IMR-90 (cell line): ENCODE data around the gene NAA38.

Experiments used
- CEBPB ChIP-seq: IDR thresholded peaks from 2 replicates; pipeline ENCODE4 v1.6.1; 2012; ENCODE audit warnings: low read depth, low read length, improper control_type of control experiment
- CHD1 ChIP-seq: IDR thresholded peaks from 2 replicates; pipeline ENCODE4 v1.6.1; 2012; ENCODE audit warnings: low read depth, low read length, improper control_type of control experiment
- MAZ ChIP-seq: IDR thresholded peaks from 2 replicates; pipeline ENCODE4 v1.6.1; 2012; ENCODE audit warnings: low read depth, mild to moderate bottlenecking, low read length, improper control_type of control experiment, moderate library complexity, borderline replicate concordance
- MXI1 ChIP-seq: IDR thresholded peaks from 2 replicates; pipeline ENCODE4 v1.6.1; 2012; ENCODE audit warnings: low read depth, mild to moderate bottlenecking, low read length, moderate library complexity, borderline replicate concordance
- NFE2L2 ChIP-seq: fragments of 150-350 bp; IDR thresholded peaks from 2 replicates; pipeline ENCODE4 v1.6.1; 2016; ENCODE audit warnings: low read depth, mild to moderate bottlenecking, low read length
- POLR2A ChIP-seq: IDR thresholded peaks from 2 replicates; pipeline ENCODE4 v1.6.1; 2012; ENCODE audit warnings: mild to moderate bottlenecking, low read depth, low read length
- RCOR1 ChIP-seq: IDR thresholded peaks from 2 replicates; pipeline ENCODE4 v1.6.1; 2012; ENCODE audit warnings: mild to moderate bottlenecking, low read length, improper control_type of control experiment; ENCODE audit not compliant: insufficient replicate concordance
- RFX5 ChIP-seq: IDR thresholded peaks from 2 replicates; pipeline ENCODE4 v1.8.0; 2012; ENCODE audit warnings: low read depth, mild to moderate bottlenecking, low read length, moderate library complexity
- SMC3 ChIP-seq: fragments of 150-350 bp; IDR thresholded peaks from 2 replicates; pipeline ENCODE4 v1.6.1; 2016; ENCODE audit warnings: low read depth, mild to moderate bottlenecking, antibody characterized with exemption, low read length, moderate library complexity
- TF ChIP-seq, protein P1 (sequence below): conservative IDR thresholded peaks from 2 replicates; pipeline ENCODE4 v1.5.1; 2012; ENCODE audit warnings: mild to moderate bottlenecking, low read depth, low read length, improper control_type of control experiment
- TF ChIP-seq, protein P2 (sequence below): fragments of 150-350 bp; IDR thresholded peaks from 2 replicates; pipeline ENCODE4 v1.6.1; 2016; ENCODE audit warnings: low read depth, mild to moderate bottlenecking, low read length, moderate library complexity, borderline replicate concordance
- TF ChIP-seq, protein P3 (sequence below): fragments of 150-350 bp; IDR thresholded peaks from 2 replicates; pipeline ENCODE4 v1.6.1; 2017; ENCODE audit warnings: mild to moderate bottlenecking, antibody characterized with exemption, low read length, low read depth

DNA sequence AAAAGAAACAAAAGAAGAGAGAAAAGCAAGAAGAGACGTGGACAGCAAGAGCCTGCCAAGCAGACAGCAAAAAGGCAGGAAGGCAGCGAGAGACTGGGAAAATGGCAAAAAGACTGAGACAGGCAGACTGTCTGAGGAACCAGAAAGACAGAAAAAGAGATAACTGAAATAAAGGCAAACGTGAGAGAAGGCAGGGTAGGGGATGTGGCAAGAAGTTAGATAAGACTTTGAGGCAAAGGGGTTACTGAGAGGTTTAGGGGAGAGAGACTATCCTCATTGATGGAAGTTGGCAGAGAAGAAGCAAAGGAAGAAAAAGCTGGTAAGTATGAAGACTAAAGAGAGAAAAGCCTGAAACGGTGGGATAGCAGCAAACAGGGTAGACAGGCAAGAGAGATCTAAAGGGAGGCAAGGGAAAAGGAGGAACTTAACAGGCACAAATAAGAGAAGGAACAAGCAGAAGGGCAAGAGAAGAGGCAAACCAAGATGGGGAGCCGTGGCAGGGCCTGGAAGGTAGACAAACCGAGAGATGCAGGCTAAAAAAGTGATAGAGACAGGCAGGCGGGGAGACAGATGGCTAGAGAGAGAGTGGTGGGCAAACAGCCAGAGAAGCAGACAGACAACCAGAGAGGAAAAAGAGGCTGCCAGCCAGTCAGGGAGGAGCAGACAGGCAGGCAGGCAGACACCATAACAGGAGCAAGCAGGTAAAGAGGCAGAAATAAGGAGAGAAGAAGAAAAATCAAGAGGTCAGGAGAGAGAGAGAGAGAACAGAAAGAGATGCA is 24.1 kb upstream of the NAA38 start:
- TF ChIP-seq, protein P1, sequence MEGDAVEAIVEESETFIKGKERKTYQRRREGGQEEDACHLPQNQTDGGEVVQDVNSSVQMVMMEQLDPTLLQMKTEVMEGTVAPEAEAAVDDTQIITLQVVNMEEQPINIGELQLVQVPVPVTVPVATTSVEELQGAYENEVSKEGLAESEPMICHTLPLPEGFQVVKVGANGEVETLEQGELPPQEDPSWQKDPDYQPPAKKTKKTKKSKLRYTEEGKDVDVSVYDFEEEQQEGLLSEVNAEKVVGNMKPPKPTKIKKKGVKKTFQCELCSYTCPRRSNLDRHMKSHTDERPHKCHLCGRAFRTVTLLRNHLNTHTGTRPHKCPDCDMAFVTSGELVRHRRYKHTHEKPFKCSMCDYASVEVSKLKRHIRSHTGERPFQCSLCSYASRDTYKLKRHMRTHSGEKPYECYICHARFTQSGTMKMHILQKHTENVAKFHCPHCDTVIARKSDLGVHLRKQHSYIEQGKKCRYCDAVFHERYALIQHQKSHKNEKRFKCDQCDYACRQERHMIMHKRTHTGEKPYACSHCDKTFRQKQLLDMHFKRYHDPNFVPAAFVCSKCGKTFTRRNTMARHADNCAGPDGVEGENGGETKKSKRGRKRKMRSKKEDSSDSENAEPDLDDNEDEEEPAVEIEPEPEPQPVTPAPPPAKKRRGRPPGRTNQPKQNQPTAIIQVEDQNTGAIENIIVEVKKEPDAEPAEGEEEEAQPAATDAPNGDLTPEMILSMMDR = no peak
- TF ChIP-seq CHD1 (no peak), POLR2A (no peak), RFX5 (no peak), MXI1 (no peak), RCOR1 (no peak), MAZ (no peak), SMC3 (no peak), NFE2L2 (no peak), CEBPB (no peak)
- TF ChIP-seq, protein P2, sequence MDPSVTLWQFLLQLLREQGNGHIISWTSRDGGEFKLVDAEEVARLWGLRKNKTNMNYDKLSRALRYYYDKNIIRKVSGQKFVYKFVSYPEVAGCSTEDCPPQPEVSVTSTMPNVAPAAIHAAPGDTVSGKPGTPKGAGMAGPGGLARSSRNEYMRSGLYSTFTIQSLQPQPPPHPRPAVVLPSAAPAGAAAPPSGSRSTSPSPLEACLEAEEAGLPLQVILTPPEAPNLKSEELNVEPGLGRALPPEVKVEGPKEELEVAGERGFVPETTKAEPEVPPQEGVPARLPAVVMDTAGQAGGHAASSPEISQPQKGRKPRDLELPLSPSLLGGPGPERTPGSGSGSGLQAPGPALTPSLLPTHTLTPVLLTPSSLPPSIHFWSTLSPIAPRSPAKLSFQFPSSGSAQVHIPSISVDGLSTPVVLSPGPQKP = no peak
- TF ChIP-seq, protein P3, sequence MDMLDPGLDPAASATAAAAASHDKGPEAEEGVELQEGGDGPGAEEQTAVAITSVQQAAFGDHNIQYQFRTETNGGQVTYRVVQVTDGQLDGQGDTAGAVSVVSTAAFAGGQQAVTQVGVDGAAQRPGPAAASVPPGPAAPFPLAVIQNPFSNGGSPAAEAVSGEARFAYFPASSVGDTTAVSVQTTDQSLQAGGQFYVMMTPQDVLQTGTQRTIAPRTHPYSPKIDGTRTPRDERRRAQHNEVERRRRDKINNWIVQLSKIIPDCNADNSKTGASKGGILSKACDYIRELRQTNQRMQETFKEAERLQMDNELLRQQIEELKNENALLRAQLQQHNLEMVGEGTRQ = no peak
